B cell (primary cell): ENCODE results near the gene CRB1. TPM values are rescaled to one million over a fixed set of nuclear protein-coding genes. Genes with fewer than 3 reads are reported as not detected.

ENCODE experiments used
- ATAC-seq: fragments of 200-7000 bp; cut with Tn5 transposase; one replicate; pipeline ENCODE4 v1.10.0; 2021; ENCODE audit warnings: low read depth, mild to moderate bottlenecking, moderate number of reproducible peaks, moderate library complexity
- CTCF ChIA-PET: fragments of 350-600 bp; sonication (Branson Sonifier 250); formaldehyde crosslinking; loops from one replicate; lab custom pipeline; 2021; ENCODE audit warnings: antibody characterized with exemption, inconsistent platforms; lab: Charles Lee
- POLR2A ChIA-PET: fragments of 350-600 bp; sonication (Branson Sonifier 250); formaldehyde crosslinking; loops from one replicate; lab custom pipeline; 2021; ENCODE audit warnings: antibody characterized with exemption; lab: Charles Lee
- DNase-seq: peaks from one replicate; pipeline ENCODE4 v3.0.0; 2013
- H2AFZ ChIP-seq: 2 replicates; pipeline ENCODE4 v1.6.1; 2012; ENCODE audit warnings: mild to moderate bottlenecking, low read depth, low read length; ENCODE audit not compliant: insufficient read depth, poor library complexity, severe bottlenecking
- H3K27ac ChIP-seq, 2 donors: 1 replicate in 1 of 2; 2 replicates in 1 of 2; pipeline ENCODE4 v1.5.1; 2012 to 2013; ENCODE audit warnings: low read length in 2 of 2, mild to moderate bottlenecking in 2 of 2, moderate library complexity in 1 of 2
- H3K27me3 ChIP-seq, 4 experiments: fragments of 200-600 bp in 1 of 4; sonication (generic) in 1 of 4; replicated peaks in 1 of 4; 1 replicate in 2 of 4; 2 replicates in 2 of 4; pipeline versions ENCODE4 v1.6.1 to v1.7.0; 2013 to 2016; ENCODE audit warnings: low read length in 3 of 4, mild to moderate bottlenecking in 2 of 4, mixed read lengths in 1 of 4, moderate library complexity in 1 of 4; ENCODE audit not compliant: insufficient read depth in 4 of 4, control insufficient read depth in 3 of 4; ENCODE audit errors: control extremely low read depth in 1 of 4
- H3K36me3 ChIP-seq, 2 experiments: replicated peaks in 1 of 2; 1 replicate in 1 of 2; 2 replicates in 1 of 2; pipeline versions ENCODE4 v1.6.1 to v1.7.1; 2013; ENCODE audit warnings: low read length in 1 of 2; ENCODE audit not compliant: insufficient read depth in 2 of 2, control insufficient read depth in 1 of 2; ENCODE audit errors: control extremely low read depth in 1 of 2, extremely low read depth in 1 of 2
- H3K4me1 ChIP-seq, 2 donors: fragments of 200-600 bp in 1 of 2; sonication (generic) in 1 of 2; 1 replicate in 1 of 2; 2 replicates in 1 of 2; pipeline versions ENCODE4 v1.5.1 to v1.6.1; 2013 to 2017; ENCODE audit warnings: low read length in 2 of 2; ENCODE audit not compliant: control insufficient read depth in 2 of 2, insufficient read depth in 2 of 2
- H3K4me2 ChIP-seq: replicated peaks from 2 replicates; pipeline ENCODE3; 2012; ENCODE audit warnings: mild to moderate bottlenecking, low read depth, low read length; ENCODE audit not compliant: poor library complexity, severe bottlenecking
- H3K4me3 ChIP-seq, 5 experiments: fragments of 200-600 bp in 1 of 5; sonication (generic) in 1 of 5; 1 replicate in 3 of 5; 2 replicates in 2 of 5; pipeline versions ENCODE4 v1.5.1 to v1.7.0; 2011 to 2016; ENCODE audit warnings: low read length in 4 of 5, mild to moderate bottlenecking in 4 of 5, low read depth in 2 of 5, control low read depth in 1 of 5, moderate library complexity in 1 of 5; ENCODE audit not compliant: insufficient read depth in 1 of 5; ENCODE audit errors: control extremely low read depth in 1 of 5, extremely low read depth in 1 of 5
- H3K79me2 ChIP-seq: fragments of 200-600 bp; sonication (generic); one replicate; pipeline ENCODE4 v1.6.0; 2016; ENCODE audit warnings: low read length; ENCODE audit not compliant: control insufficient read depth, insufficient read depth
- H3K9ac ChIP-seq: fragments of 200-600 bp; sonication (generic); 2 replicates; pipeline ENCODE4 v1.6.1; 2017; ENCODE audit warnings: mild to moderate bottlenecking, low read length, moderate library complexity
- H3K9me3 ChIP-seq, 3 donors: one replicate each; pipeline versions ENCODE4 v1.6.1 to v1.7.1; 2013; ENCODE audit warnings: low read length in 2 of 3; ENCODE audit not compliant: control insufficient read depth in 2 of 3, insufficient read depth in 1 of 3; ENCODE audit errors: control extremely low read depth in 1 of 3
- H4K20me1 ChIP-seq: 2 replicates; pipeline ENCODE4 v1.6.0; 2012; ENCODE audit warnings: mild to moderate bottlenecking, low read length; ENCODE audit not compliant: insufficient read depth, control insufficient read depth, poor library complexity, severe bottlenecking
- H3K27ac Mint-ChIP-seq: one replicate; pipeline ENCODE4 v1.8.0; 2021; ENCODE audit warnings: mixed read lengths
- H3K27me3 Mint-ChIP-seq: one replicate; pipeline ENCODE4 v1.8.0; 2021; ENCODE audit warnings: mixed read lengths
- H3K4me1 Mint-ChIP-seq: one replicate; pipeline ENCODE4 v1.8.0; 2021; ENCODE audit warnings: mixed read lengths
- H3K4me3 Mint-ChIP-seq: one replicate; pipeline ENCODE4 v1.8.0; 2021; ENCODE audit warnings: mixed read lengths
- H3K9me3 Mint-ChIP-seq: one replicate; pipeline ENCODE4 v1.8.0; 2022; ENCODE audit warnings: mixed read lengths; ENCODE audit not compliant: insufficient read depth
- CTCF ChIP-seq: fragments of 200-600 bp; IDR thresholded peaks from one replicate; pipeline ENCODE4 v1.8.0; 2022; ENCODE audit warnings: antibody characterized with exemption, mild to moderate bottlenecking
- EZH2 ChIP-seq: IDR thresholded peaks from 2 replicates; pipeline ENCODE4 v1.6.1; 2012; ENCODE audit warnings: borderline replicate concordance, low read depth, mild to moderate bottlenecking, moderate library complexity, low read length; ENCODE audit not compliant: insufficient read depth, poor library complexity, severe bottlenecking
- WGBS: methylation state at CpG from one replicate; pipeline ENCODE4 v1.1.5; 2013; ENCODE audit warnings: missing lambda C conversion rate; ENCODE audit not compliant: insufficient coverage; 5-methylcytosine and 5-hydroxymethylcytosine counted together
- intact Hi-C: fragments of 100-400 bp; cut with micrococcal nuclease; formaldehyde crosslinking; loops from one replicate; pipeline ENCODE4 v1.10.0; 2022
- polyA plus RNA-seq: library from polyadenylated mRNA; depleted of rRNA; stranded (reverse); fragments of >200 nt; gene quantifications from 2 replicates; pipeline ENCODE4 v1.2.3, GENCODE V29; 2012
- total RNA-seq, 2 donors: library from RNA; stranded (reverse); fragments of 120-200 nt in 1 of 2; gene quantifications; 1 replicate in 1 of 2; 2 replicates in 1 of 2; pipeline versions ENCODE4 v1.2.3 to v1.2.4, GENCODE V29; 2013 to 2022

The CRB1 gene
- total and polyA plus RNA-seq, 2 donors (not counting 1 experiment from before 2014, with no cell fraction given): 0.15 TPM; not detected in 1

- no peaks in the 10 kb centered on the region for H3K9me3 Mint-ChIP-seq
- DNase-seq (no peak), ATAC-seq (no peak)
- H3K27me3 Mint-ChIP-seq: peaks cover 21% of the 10 kb centered on the region
- no peaks in the 10 kb centered on the region for H3K4me1 Mint-ChIP-seq
- WGBS: 38% methylated on average over 7 of the region's 9 CpGs
- H3K79me2 ChIP-seq: no peaks in the 10 kb centered on the region
- no peaks in the 10 kb centered on the region for H3K36me3 ChIP-seq
- H2AFZ ChIP-seq: no peak overlapping the region
- POLR2A ChIA-PET: no interaction called here
- no peaks in the 10 kb centered on the region for H3K27me3 ChIP-seq
- no peak overlapping the region for H3K27ac ChIP-seq
- H3K9me3 ChIP-seq: no peaks in the 10 kb centered on the region
- no peak overlapping the region for H3K4me3 Mint-ChIP-seq
- H3K9ac ChIP-seq: no peak overlapping the region
- peaks cover 0 to 4% of the 10 kb centered on the region in 2 donors for H3K4me1 ChIP-seq
- intact Hi-C loops: no loop called here
- no peak overlapping the region for H3K27ac Mint-ChIP-seq
- TF ChIP-seq EZH2: no peak
- TF ChIP-seq CTCF: no peak
- no peak overlapping the region for H3K4me3 ChIP-seq
- CTCF ChIA-PET: no interaction called here
- H4K20me1 ChIP-seq: no peaks in the 10 kb centered on the region
- H3K4me2 ChIP-seq: no peak overlapping the region
These were observed 200.6 kb downstream of the CRB1 start for GRCh38 chr1:197468543-197469175.

- H3K4me1 Mint-ChIP-seq: no peaks in the 10 kb centered on the region
- WGBS: 83% methylated on average over 1 of the region's 7 CpGs
- no peaks in the 10 kb centered on the region for H3K9me3 ChIP-seq
- H3K4me1 ChIP-seq: peaks cover 0 to 4% of the 10 kb centered on the region in 2 donors
- peak overlapping the region; percentile 30 for H3K4me2 ChIP-seq
- TF ChIP-seq CTCF (no peak), EZH2 (no peak)
- H3K36me3 ChIP-seq: no peaks in the 10 kb centered on the region
- H2AFZ ChIP-seq: peak overlapping the region; percentile 36
- intact Hi-C loops: no loop called here
- no peak overlapping the region for H3K27ac ChIP-seq
- H3K79me2 ChIP-seq: no peaks in the 10 kb centered on the region
- H3K4me3 ChIP-seq: no peak overlapping the region
- no peak overlapping the region for H3K27ac Mint-ChIP-seq
- no peak overlapping the region for H3K9ac ChIP-seq
- no peaks in the 10 kb centered on the region for H4K20me1 ChIP-seq
- no peak for ATAC-seq
- POLR2A ChIA-PET: no interaction called here
- H3K4me3 Mint-ChIP-seq: no peak overlapping the region
- peaks cover 21% of the 10 kb centered on the region for H3K27me3 Mint-ChIP-seq
- CTCF ChIA-PET: interaction anchor here (0.9 kb wide), 1 partner anchor 289 kb away, joined by 3 read pairs; no protein-coding TSS in a partner anchor
- no peaks in the 10 kb centered on the region for H3K27me3 ChIP-seq
- no peak for DNase-seq
- H3K9me3 Mint-ChIP-seq: no peaks in the 10 kb centered on the region
These were observed 201.7 kb downstream of the CRB1 start for GRCh38 chr1:197469620-197470210.
